HL-60 (cell line): ENCODE measurements around the gene KRTAP5-3.
"Not testable (repeated sequence)": the region's sequence is repeated elsewhere in the genome, so short reads cannot be mapped to it uniquely, and the experiment has no call there.

Experiments
- DNase-seq, 2 experiments: peaks; one replicate each; pipeline ENCODE4 v3.0.0-alpha.2; 2010 to 2020; ENCODE audit warnings: low read depth in 1 of 2, low spot score in 1 of 2
- H3K27ac ChIP-seq: fragments of 250-450 bp; sonication (Bioruptor Pico); replicated peaks from 2 replicates; pipeline ENCODE4 v1.5.1; 2020; ENCODE audit warnings: mild to moderate bottlenecking, moderate library complexity
- H3K27me3 ChIP-seq: fragments of 250-450 bp; sonication (Bioruptor Pico); 2 replicates; pipeline ENCODE4 v1.5.1; 2021; ENCODE audit warnings: mild to moderate bottlenecking, moderate library complexity; ENCODE audit not compliant: insufficient read depth, poor library complexity, severe bottlenecking
- H3K4me3 ChIP-seq: replicated peaks from 2 replicates; pipeline ENCODE4 v1.5.1; 2011; ENCODE audit warnings: mild to moderate bottlenecking, control low read depth, low read length; ENCODE audit not compliant: insufficient read depth
- CTCF ChIP-seq: IDR thresholded peaks from one replicate; pipeline ENCODE4 v1.5.1; 2011; ENCODE audit warnings: low read length, control low read depth, inconsistent platforms; ENCODE audit not compliant: insufficient read depth
- GABPA ChIP-seq: IDR thresholded peaks from 2 replicates; pipeline ENCODE4 v1.6.1; 2012; ENCODE audit warnings: low read depth
- POLR2AphosphoS5 ChIP-seq: IDR thresholded peaks from 2 replicates; pipeline ENCODE4 v1.6.1; 2012; ENCODE audit warnings: low read depth
- REST ChIP-seq: IDR thresholded peaks from 2 replicates; pipeline ENCODE4 v1.6.1; 2012; ENCODE audit warnings: low read depth; ENCODE audit not compliant: insufficient replicate concordance
- SPI1 ChIP-seq: IDR thresholded peaks from 2 replicates; pipeline ENCODE4 v1.6.1; 2012; ENCODE audit warnings: low read depth, mild to moderate bottlenecking, borderline replicate concordance

The KRTAP5-3 gene

GRCh38 chr11:1647901-1648652, 39.8 kb upstream of the KRTAP5-3 start:
- Histone ChIP-seq H3K27ac (no peak overlapping the region), H3K27me3 (peaks cover 6% of the 10 kb centered on the region), H3K4me3 (no peak overlapping the region)
- no peak for DNase-seq
- TF ChIP-seq SPI1 = no peak
- TF ChIP-seq CTCF = no peak
- no peak for TF ChIP-seq POLR2AphosphoS5
- no peak for TF ChIP-seq REST
- TF ChIP-seq GABPA = no peak

- DNase-seq, H3K4me3 ChIP-seq, H3K27ac ChIP-seq, H3K27me3 ChIP-seq: not testable (repeated sequence)
Measured at GRCh38 chr11:1646540-1646939, 38.3 kb upstream of the KRTAP5-3 start.

- no peak for DNase-seq
Measured at GRCh38 chr11:1645357-1645821, 37.1 kb upstream of the KRTAP5-3 start.

More at GRCh38 chr11:1645357-1645821, 37.1 kb upstream of the KRTAP5-3 start:
- Histone ChIP-seq H3K27me3 (peaks cover 3% of the 10 kb centered on the region), H3K4me3 (no peak overlapping the region), H3K27ac (no peak overlapping the region)
- TF ChIP-seq GABPA (no peak), REST (no peak), POLR2AphosphoS5 (no peak), CTCF (no peak), SPI1 (no peak)
